Measurements from ENCODE around the gene PPM1M.

The PPM1M gene

GRCh38 chr3:52231502-52232278, 13.9 kb upstream of the PPM1M start:
- DNase-seq, result peak; percentile 93

GRCh38 chr3:52232279-52233107, 13.1 kb upstream of the PPM1M start:
- DNase-seq, result peak; percentile 61

- no peak for DNase-seq
Measured at GRCh38 chr3:52233108-52233591, 12.4 kb upstream of the PPM1M start.

GRCh38 chr3:52233968-52234367, 11.6 kb upstream of the PPM1M start:
- no peak for DNase-seq

- no peak for DNase-seq
Measured at GRCh38 chr3:52234516-52235447, 10.8 kb upstream of the PPM1M start.

GRCh38 chr3:52236424-52236886, 9.1 kb upstream of the PPM1M start:
- no peak for DNase-seq

GRCh38 chr3:52237006-52237656, 8.4 kb upstream of the PPM1M start:
- no peak for DNase-seq

GRCh38 chr3:52237657-52238172, 7.8 kb upstream of the PPM1M start:
- DNase-seq, result no peak

- DNase-seq, result peak; percentile 50
Measured at GRCh38 chr3:52238193-52238760, 7.3 kb upstream of the PPM1M start.

- peak; percentile 91 for DNase-seq
Measured at GRCh38 chr3:52238761-52239701, 6.5 kb upstream of the PPM1M start, which contains the start of gene TWF2. TWF2 (minus strand) TSS chr3:52239158; CDS start chr3:52239016, 142 bp downstream.

GRCh38 chr3:52240059-52240885, 5.3 kb upstream of the PPM1M start:
- DNase-seq, result peak; percentile 77

- DNase-seq, result no peak
Measured at GRCh38 chr3:52240886-52241370, 4.6 kb upstream of the PPM1M start.

GRCh38 chr3:52242039-52242438, 3.5 kb upstream of the PPM1M start:
- DNase-seq, result no peak

GRCh38 chr3:52243791-52244628, 1.5 kb upstream of the PPM1M start:
- peak; percentile 67 for DNase-seq

- no peak for DNase-seq
Measured at GRCh38 chr3:52246264-52246620, 683 bp downstream of the PPM1M start.

- DNase-seq, result no peak
Measured at GRCh38 chr3:52246728-52247408, 1.3 kb downstream of the PPM1M start.

GRCh38 chr3:52247409-52248164, 2.0 kb downstream of the PPM1M start:
- no peak for DNase-seq

All from activated CD4-positive, alpha-beta T cell treated with anti-CD3 and anti-CD28 coated beads for 48 hours (primary cell).